Measurements from ENCODE around the gene OR51B2.

OR51B2 gene

DNA sequence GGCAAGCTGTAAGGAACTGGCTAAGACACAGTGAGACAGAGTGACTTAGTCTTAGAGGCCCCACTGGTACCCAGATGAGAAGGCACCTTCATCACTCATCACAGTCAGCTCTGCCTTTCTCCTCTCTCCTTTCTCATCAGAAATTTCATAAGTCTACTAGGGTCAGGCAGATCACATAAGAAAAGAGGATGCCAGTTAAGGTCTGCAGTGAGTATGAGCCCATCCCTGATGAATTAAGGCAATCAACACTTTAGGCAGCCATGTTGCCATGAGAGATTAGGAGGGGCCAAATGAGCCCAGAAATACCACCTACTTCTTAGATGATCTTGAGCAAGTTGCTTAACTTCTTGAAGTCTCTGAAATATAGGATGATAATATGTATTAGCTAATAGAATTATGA, 42.5 kb downstream of the OR51B2 start:
- H3K4me2 ChIP-seq (ENCODE audit: low read length): no peak overlapping the region
- no peak overlapping the region for H3K9ac ChIP-seq (ENCODE audit: low read length)
- no peaks in the 10 kb centered on the region for H3K36me3 ChIP-seq (ENCODE audit: insufficient read depth, low read length)
- no peak overlapping the region for H2AFZ ChIP-seq (ENCODE audit: low read length)
- TF ChIP-seq CTCF (IDR thresholded peaks at IDR 0.05; ENCODE audit: low read length) (no peak), EZH2 (IDR thresholded peaks at IDR 0.05; ENCODE audit: borderline replicate concordance, low read length) (no peak)
- H3F3A ChIP-seq (ENCODE audit: insufficient read depth, low read length): no peaks in the 10 kb centered on the region
- H3K4me3 ChIP-seq (ENCODE audit: low read depth, low read length, poor library complexity, severe bottlenecking): no peak overlapping the region
- no peaks in the 10 kb centered on the region for H3K9me3 ChIP-seq (ENCODE audit: low read length)
- H3K9me2 ChIP-seq (ENCODE audit: low read depth, low read length): no peaks in the 10 kb centered on the region
- H3K4me1 ChIP-seq (ENCODE audit: insufficient read depth, low read length, severe bottlenecking): no peaks in the 10 kb centered on the region
- H3K27me3 ChIP-seq (ENCODE audit: insufficient read depth, low read length): no peaks in the 10 kb centered on the region
- H4K20me1 ChIP-seq (ENCODE audit: insufficient read depth, low read length): no peaks in the 10 kb centered on the region
- H3K79me2 ChIP-seq (ENCODE audit: insufficient read depth, low read length): no peaks in the 10 kb centered on the region
- no peak overlapping the region for H3K27ac ChIP-seq (ENCODE audit: low read depth, low read length, poor library complexity, severe bottlenecking)

- Histone ChIP-seq H3F3A (ENCODE audit: insufficient read depth, low read length) (no peaks in the 10 kb centered on the region), H3K4me1 (ENCODE audit: insufficient read depth, low read length, severe bottlenecking) (no peaks in the 10 kb centered on the region), H3K36me3 (ENCODE audit: insufficient read depth, low read length) (no peaks in the 10 kb centered on the region), H3K4me2 (ENCODE audit: low read length) (no peak overlapping the region), H3K9me3 (ENCODE audit: low read length) (no peaks in the 10 kb centered on the region), H3K4me3 (ENCODE audit: low read depth, low read length, poor library complexity, severe bottlenecking) (no peak overlapping the region), H3K79me2 (ENCODE audit: insufficient read depth, low read length) (no peaks in the 10 kb centered on the region), H3K9ac (ENCODE audit: low read length) (no peak overlapping the region), H2AFZ (ENCODE audit: low read length) (no peak overlapping the region), H4K20me1 (ENCODE audit: insufficient read depth, low read length) (no peaks in the 10 kb centered on the region), H3K9me2 (ENCODE audit: low read depth, low read length) (no peaks in the 10 kb centered on the region), H3K27me3 (ENCODE audit: insufficient read depth, low read length) (no peaks in the 10 kb centered on the region), H3K27ac (ENCODE audit: low read depth, low read length, poor library complexity, severe bottlenecking) (no peak overlapping the region)
- TF ChIP-seq CTCF (IDR thresholded peaks at IDR 0.05; ENCODE audit: low read length) (no peak), EZH2 (IDR thresholded peaks at IDR 0.05; ENCODE audit: borderline replicate concordance, low read length) (no peak)
These were observed 43.5 kb downstream of the OR51B2 start for GRCh38 chr11:5280582-5281102.

GRCh38 chr11:5279471-5280090, 44.5 kb downstream of the OR51B2 start:
- Histone ChIP-seq H2AFZ (ENCODE audit: low read length) (no peak overlapping the region), H3K9me2 (ENCODE audit: low read depth, low read length) (no peaks in the 10 kb centered on the region), H3K4me3 (ENCODE audit: low read depth, low read length, poor library complexity, severe bottlenecking) (no peak overlapping the region), H3F3A (ENCODE audit: insufficient read depth, low read length) (no peaks in the 10 kb centered on the region), H3K9ac (ENCODE audit: low read length) (no peak overlapping the region), H3K4me2 (ENCODE audit: low read length) (no peak overlapping the region), H3K27me3 (ENCODE audit: insufficient read depth, low read length) (no peaks in the 10 kb centered on the region), H3K4me1 (ENCODE audit: insufficient read depth, low read length, severe bottlenecking) (no peaks in the 10 kb centered on the region), H3K79me2 (ENCODE audit: insufficient read depth, low read length) (no peaks in the 10 kb centered on the region), H3K9me3 (ENCODE audit: low read length) (no peaks in the 10 kb centered on the region), H3K27ac (ENCODE audit: low read depth, low read length, poor library complexity, severe bottlenecking) (no peak overlapping the region), H4K20me1 (ENCODE audit: insufficient read depth, low read length) (no peaks in the 10 kb centered on the region), H3K36me3 (ENCODE audit: insufficient read depth, low read length) (no peaks in the 10 kb centered on the region)
- TF ChIP-seq EZH2 (IDR thresholded peaks at IDR 0.05; ENCODE audit: borderline replicate concordance, low read length): no peak
- no peak for TF ChIP-seq CTCF (IDR thresholded peaks at IDR 0.05; ENCODE audit: low read length)

Data from OCI-LY1 (cell line).